GM23338 (cell line): Measurements from ENCODE around the gene NFS1. TPM values are rescaled to one million over a fixed set of nuclear protein-coding genes. Genes with fewer than 3 reads are reported as not detected.

Source experiments
- ATAC-seq: fragments of 200-7000 bp; cut with Tn5 transposase; 3 replicates; pipeline ENCODE4 v1.9.1; 2020
- DNase-seq: peaks from one replicate; pipeline ENCODE4 v3.0.0-alpha.2; 2015; ENCODE audit warnings: low spot score
- H2AFZ ChIP-seq: fragments of 200-600 bp; sonication (generic); 2 replicates; pipeline ENCODE4 v1.8.0; 2016; ENCODE audit warnings: antibody characterized with exemption, mild to moderate bottlenecking, moderate library complexity
- H3F3A ChIP-seq: fragments of 200-600 bp; sonication (generic); replicated peaks from 2 replicates; pipeline ENCODE4 v1.8.0; 2017; ENCODE audit warnings: antibody characterized with exemption, mixed run types, low read depth
- H3K27ac ChIP-seq: fragments of 200-600 bp; sonication (generic); 2 replicates; pipeline ENCODE4 v1.6.1; 2016; ENCODE audit warnings: low read depth
- H3K27me3 ChIP-seq: fragments of 200-600 bp; sonication (generic); 2 replicates; pipeline ENCODE4 v1.8.0; 2016; ENCODE audit warnings: mild to moderate bottlenecking, mixed run types, moderate library complexity; ENCODE audit not compliant: insufficient read depth
- H3K36me3 ChIP-seq: fragments of 200-600 bp; sonication (generic); 2 replicates; pipeline ENCODE4 v1.8.0; 2016; ENCODE audit warnings: mild to moderate bottlenecking; ENCODE audit not compliant: insufficient read depth
- H3K4me1 ChIP-seq: fragments of 200-600 bp; sonication (generic); 2 replicates; pipeline ENCODE4 v1.8.0; 2016; ENCODE audit warnings: mild to moderate bottlenecking, moderate library complexity; ENCODE audit not compliant: insufficient read depth
- H3K4me2 ChIP-seq: fragments of 200-600 bp; sonication (generic); 2 replicates; pipeline ENCODE4 v1.7.1; 2017; ENCODE audit warnings: mixed run types
- H3K4me3 ChIP-seq: fragments of 200-600 bp; sonication (generic); 2 replicates; pipeline ENCODE4 v1.6.1; 2016; ENCODE audit warnings: mixed run types
- H3K79me2 ChIP-seq: fragments of 200-600 bp; sonication (generic); replicated peaks from 2 replicates; pipeline ENCODE4 v1.8.0; 2017; ENCODE audit warnings: mild to moderate bottlenecking; ENCODE audit not compliant: insufficient read depth
- H3K9me2 ChIP-seq: fragments of 200-600 bp; sonication (generic); 2 replicates; pipeline ENCODE4 v1.8.0; 2017; ENCODE audit not compliant: insufficient read depth
- H4K20me1 ChIP-seq: fragments of 200-600 bp; sonication (generic); replicated peaks from 2 replicates; pipeline ENCODE4 v1.8.0; 2017; ENCODE audit warnings: mild to moderate bottlenecking; ENCODE audit not compliant: insufficient read depth
- H3K27ac Mint-ChIP-seq: 2 replicates; pipeline ENCODE4 v1.8.0; 2020; ENCODE audit warnings: inconsistent platforms, mild to moderate bottlenecking, moderate library complexity, mixed read lengths
- H3K27me3 Mint-ChIP-seq: 3 replicates; pipeline ENCODE4 v1.8.0; 2022; ENCODE audit warnings: low read depth, mild to moderate bottlenecking, moderate library complexity, mixed read lengths, inconsistent platforms; ENCODE audit not compliant: insufficient read depth, poor library complexity
- H3K36me3 Mint-ChIP-seq: 3 replicates; pipeline ENCODE4 v1.8.0; 2021; ENCODE audit warnings: low read depth, mild to moderate bottlenecking, inconsistent platforms, moderate library complexity, mixed read lengths
- H3K4me1 Mint-ChIP-seq: 3 replicates; pipeline ENCODE4 v1.8.0; 2020; ENCODE audit warnings: mild to moderate bottlenecking, inconsistent platforms, mixed read lengths
- H3K4me3 Mint-ChIP-seq: 3 replicates; pipeline ENCODE4 v1.8.0; 2021; ENCODE audit warnings: moderate library complexity, mild to moderate bottlenecking, inconsistent platforms, mixed read lengths
- H3K9me3 Mint-ChIP-seq: 3 replicates; pipeline ENCODE4 v1.8.0; 2020; ENCODE audit warnings: moderate library complexity, mild to moderate bottlenecking, inconsistent platforms, mixed read lengths
- CREB1 ChIP-seq: fragments of 250-450 bp; sonication (Bioruptor Pico); IDR thresholded peaks from 2 replicates; pipeline ENCODE4 v1.5.0; 2020; ENCODE audit warnings: low read depth, mild to moderate bottlenecking, moderate library complexity
- CTCF ChIP-seq, 2 experiments: fragments of 200-600 bp in 1 of 2; sonication (generic) in 1 of 2; conservative IDR thresholded peaks; 2 replicates each; pipeline versions ENCODE4 v1.5.1 to v1.6.1; 2016 to 2017; ENCODE audit warnings: antibody characterized with exemption in 2 of 2, low read depth in 2 of 2, mild to moderate bottlenecking in 2 of 2, moderate library complexity in 1 of 2
- ETS1 ChIP-seq: IDR thresholded peaks from 2 replicates; pipeline ENCODE4 v1.6.1; 2016; ENCODE audit warnings: antibody characterized with exemption
- EZH2 ChIP-seq: fragments of 200-600 bp; sonication (generic); IDR thresholded peaks from one replicate; pipeline ENCODE4 v1.8.0; 2017; ENCODE audit warnings: antibody characterized with exemption, mild to moderate bottlenecking, low read depth; ENCODE audit not compliant: unreplicated experiment
- EZH2phosphoT487 ChIP-seq: fragments of 200-600 bp; sonication (generic); IDR thresholded peaks from one replicate; pipeline ENCODE4 v1.8.1; 2018; ENCODE audit warnings: antibody characterized with exemption; ENCODE audit not compliant: unreplicated experiment
- JUNB ChIP-seq: IDR thresholded peaks from one replicate; pipeline ENCODE4 v1.6.1; 2016; ENCODE audit warnings: antibody characterized with exemption; ENCODE audit not compliant: unreplicated experiment
- NANOG ChIP-seq: IDR thresholded peaks from 2 replicates; pipeline ENCODE4 v1.6.1; 2016; ENCODE audit warnings: antibody characterized with exemption, borderline replicate concordance
- POLR2AphosphoS5 ChIP-seq: IDR thresholded peaks from 2 replicates; pipeline ENCODE4 v1.6.1; 2016; ENCODE audit warnings: antibody characterized with exemption, low read depth
- REST ChIP-seq: IDR thresholded peaks from one replicate; pipeline ENCODE4 v1.6.1; 2018; ENCODE audit warnings: antibody characterized with exemption; ENCODE audit not compliant: unreplicated experiment
- STAT1 ChIP-seq: IDR thresholded peaks from one replicate; pipeline ENCODE4 v1.6.1; 2016; ENCODE audit warnings: antibody characterized with exemption; ENCODE audit not compliant: unreplicated experiment
- ZNF114 ChIP-seq: fragments of 250-450 bp; sonication (Bioruptor Pico); IDR thresholded peaks from 2 replicates; pipeline ENCODE4 v1.5.0; 2020; ENCODE audit warnings: mild to moderate bottlenecking, moderate library complexity
- ZNF331 ChIP-seq: fragments of 250-450 bp; sonication (Bioruptor Pico); IDR thresholded peaks from 2 replicates; pipeline ENCODE4 v1.5.0; 2020; ENCODE audit warnings: low read depth, mild to moderate bottlenecking, moderate library complexity
- polyA plus RNA-seq: library from polyadenylated mRNA; unstranded; fragments of >200 nt; fragmentation: Nextera tagmentation; extraction: Ambion mirVana; gene quantifications from 2 replicates; pipeline ENCODE4 v1.2.1, GENCODE V29; 2016
- total RNA-seq: library from RNA; depleted of rRNA; stranded (reverse); fragments of >200 nt; shearing (Covaris generic); gene quantifications from 2 replicates; pipeline ENCODE4 v1.2.3, GENCODE V29; 2014
- TF ChIP-seq, protein P1 (sequence below): fragments of 250-450 bp; sonication (Bioruptor Pico); IDR thresholded peaks from 2 replicates; pipeline ENCODE4 v1.5.0; 2020; ENCODE audit warnings: mild to moderate bottlenecking, moderate library complexity

The NFS1 gene
- total and polyA plus RNA-seq, 2 experiments from 2014 or later, result 22.8 to 35.7 TPM

GRCh38 chr20:35665949-35666288 is 33.2 kb downstream of the NFS1 start:
- peaks cover 5% of the 10 kb centered on the region; the same call in 1 of the 2 replicates for H3K36me3 ChIP-seq
- no peaks in the 10 kb centered on the region for H3K9me2 ChIP-seq
- H3K9me3 Mint-ChIP-seq, result no peaks in the 10 kb centered on the region
- no peaks in the 10 kb centered on the region for H3F3A ChIP-seq
- ATAC-seq, result no peak
- peaks cover 38% of the 10 kb centered on the region for H3K79me2 ChIP-seq
- peaks cover 17% of the 10 kb centered on the region for H3K36me3 Mint-ChIP-seq
- H3K4me3 ChIP-seq, result no peak overlapping the region
- H3K4me1 Mint-ChIP-seq, result peaks cover 24% of the 10 kb centered on the region; the same call in 2 of the 3 replicates
- no peaks in the 10 kb centered on the region for H3K27me3 ChIP-seq
- peaks cover 9% of the 10 kb centered on the region for H3K27me3 Mint-ChIP-seq
- DNase-seq, result no peak
- H3K27ac Mint-ChIP-seq, result peak overlapping the region; percentile 82; the same call in 1 of the 2 replicates
- no peak for TF ChIP-seq ZNF331 (CRISPR knock-in tag)
- TF ChIP-seq ZNF114 (CRISPR knock-in tag), result no peak
- no peak for TF ChIP-seq NANOG
- no peak for TF ChIP-seq EZH2phosphoT487
- TF ChIP-seq, protein P1, sequence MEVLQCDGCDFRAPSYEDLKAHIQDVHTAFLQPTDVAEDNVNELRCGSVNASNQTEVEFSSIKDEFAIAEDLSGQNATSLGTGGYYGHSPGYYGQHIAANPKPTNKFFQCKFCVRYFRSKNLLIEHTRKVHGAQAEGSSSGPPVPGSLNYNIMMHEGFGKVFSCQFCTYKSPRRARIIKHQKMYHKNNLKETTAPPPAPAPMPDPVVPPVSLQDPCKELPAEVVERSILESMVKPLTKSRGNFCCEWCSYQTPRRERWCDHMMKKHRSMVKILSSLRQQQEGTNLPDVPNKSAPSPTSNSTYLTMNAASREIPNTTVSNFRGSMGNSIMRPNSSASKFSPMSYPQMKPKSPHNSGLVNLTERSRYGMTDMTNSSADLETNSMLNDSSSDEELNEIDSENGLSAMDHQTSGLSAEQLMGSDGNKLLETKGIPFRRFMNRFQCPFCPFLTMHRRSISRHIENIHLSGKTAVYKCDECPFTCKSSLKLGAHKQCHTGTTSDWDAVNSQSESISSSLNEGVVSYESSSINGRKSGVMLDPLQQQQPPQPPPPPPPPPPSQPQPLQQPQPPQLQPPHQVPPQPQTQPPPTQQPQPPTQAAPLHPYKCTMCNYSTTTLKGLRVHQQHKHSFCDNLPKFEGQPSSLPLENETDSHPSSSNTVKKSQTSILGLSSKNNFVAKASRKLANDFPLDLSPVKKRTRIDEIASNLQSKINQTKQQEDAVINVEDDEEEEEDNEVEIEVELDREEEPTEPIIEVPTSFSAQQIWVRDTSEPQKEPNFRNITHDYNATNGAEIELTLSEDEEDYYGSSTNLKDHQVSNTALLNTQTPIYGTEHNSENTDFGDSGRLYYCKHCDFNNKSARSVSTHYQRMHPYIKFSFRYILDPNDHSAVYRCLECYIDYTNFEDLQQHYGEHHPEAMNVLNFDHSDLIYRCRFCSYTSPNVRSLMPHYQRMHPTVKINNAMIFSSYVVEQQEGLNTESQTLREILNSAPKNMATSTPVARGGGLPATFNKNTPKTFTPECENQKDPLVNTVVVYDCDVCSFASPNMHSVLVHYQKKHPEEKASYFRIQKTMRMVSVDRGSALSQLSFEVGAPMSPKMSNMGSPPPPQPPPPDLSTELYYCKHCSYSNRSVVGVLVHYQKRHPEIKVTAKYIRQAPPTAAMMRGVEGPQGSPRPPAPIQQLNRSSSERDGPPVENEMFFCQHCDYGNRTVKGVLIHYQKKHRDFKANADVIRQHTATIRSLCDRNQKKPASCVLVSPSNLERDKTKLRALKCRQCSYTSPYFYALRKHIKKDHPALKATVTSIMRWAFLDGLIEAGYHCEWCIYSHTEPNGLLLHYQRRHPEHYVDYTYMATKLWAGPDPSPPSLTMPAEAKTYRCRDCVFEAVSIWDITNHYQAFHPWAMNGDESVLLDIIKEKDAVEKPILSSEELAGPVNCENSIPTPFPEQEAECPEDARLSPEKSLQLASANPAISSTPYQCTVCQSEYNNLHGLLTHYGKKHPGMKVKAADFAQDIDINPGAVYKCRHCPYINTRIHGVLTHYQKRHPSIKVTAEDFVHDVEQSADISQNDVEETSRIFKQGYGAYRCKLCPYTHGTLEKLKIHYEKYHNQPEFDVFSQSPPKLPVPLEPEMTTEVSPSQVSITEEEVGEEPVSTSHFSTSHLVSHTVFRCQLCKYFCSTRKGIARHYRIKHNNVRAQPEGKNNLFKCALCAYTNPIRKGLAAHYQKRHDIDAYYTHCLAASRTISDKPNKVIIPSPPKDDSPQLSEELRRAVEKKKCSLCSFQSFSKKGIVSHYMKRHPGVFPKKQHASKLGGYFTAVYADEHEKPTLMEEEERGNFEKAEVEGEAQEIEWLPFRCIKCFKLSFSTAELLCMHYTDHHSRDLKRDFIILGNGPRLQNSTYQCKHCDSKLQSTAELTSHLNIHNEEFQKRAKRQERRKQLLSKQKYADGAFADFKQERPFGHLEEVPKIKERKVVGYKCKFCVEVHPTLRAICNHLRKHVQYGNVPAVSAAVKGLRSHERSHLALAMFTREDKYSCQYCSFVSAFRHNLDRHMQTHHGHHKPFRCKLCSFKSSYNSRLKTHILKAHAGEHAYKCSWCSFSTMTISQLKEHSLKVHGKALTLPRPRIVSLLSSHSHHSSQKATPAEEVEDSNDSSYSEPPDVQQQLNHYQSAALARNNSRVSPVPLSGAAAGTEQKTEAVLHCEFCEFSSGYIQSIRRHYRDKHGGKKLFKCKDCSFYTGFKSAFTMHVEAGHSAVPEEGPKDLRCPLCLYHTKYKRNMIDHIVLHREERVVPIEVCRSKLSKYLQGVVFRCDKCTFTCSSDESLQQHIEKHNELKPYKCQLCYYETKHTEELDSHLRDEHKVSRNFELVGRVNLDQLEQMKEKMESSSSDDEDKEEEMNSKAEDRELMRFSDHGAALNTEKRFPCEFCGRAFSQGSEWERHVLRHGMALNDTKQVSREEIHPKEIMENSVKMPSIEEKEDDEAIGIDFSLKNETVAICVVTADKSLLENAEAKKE (CRISPR knock-in tag), result no peak
- TF ChIP-seq STAT1, result no peak
- no peak for TF ChIP-seq POLR2AphosphoS5
- TF ChIP-seq ETS1, result no peak
- no peak for TF ChIP-seq JUNB
- TF ChIP-seq CREB1 (CRISPR knock-in tag), result no peak
- TF ChIP-seq REST, result no peak
- TF ChIP-seq EZH2, result no peak
- TF ChIP-seq CTCF (conservative IDR thresholded peaks at IDR 0.05; ENCODE audit: low read depth in 2 of 2), result no peak
- H3K4me3 Mint-ChIP-seq, result no peak overlapping the region
- peaks cover 25% of the 10 kb centered on the region for H3K4me1 ChIP-seq
- no peak overlapping the region for H3K27ac ChIP-seq
- H4K20me1 ChIP-seq, result peaks cover 27% of the 10 kb centered on the region
- H2AFZ ChIP-seq, result no peak overlapping the region
- H3K4me2 ChIP-seq, result no peak overlapping the region
